ENCODE data around the gene CLCF1. TPM values are rescaled to one million over a fixed set of nuclear protein-coding genes. Genes with fewer than 3 reads are reported as not detected.
"Not testable (repeated sequence)": the region's sequence is repeated elsewhere in the genome, so short reads cannot be mapped to it uniquely, and the experiment has no call there.

CLCF1 gene
- polyA plus RNA-seq, 2 donors, result 1.4 to 2.2 TPM

- H3K4me3 ChIP-seq (ENCODE audit: low read depth in 1 of 2, low read length in 2 of 2), result peak overlapping the region in 1 of 2 donors; percentile 11
- no peaks in the 10 kb centered on the region for H3K9me3 ChIP-seq (ENCODE audit: control insufficient read depth in 2 of 2, insufficient read depth in 1 of 2, low read depth in 1 of 2, low read length in 1 of 2)
- peak overlapping the region in 1 of 2 donors; percentile 38 for H3K27ac ChIP-seq (ENCODE audit: low read depth in 2 of 2, low read length in 1 of 2)
- no peaks in the 10 kb centered on the region for H3K27me3 ChIP-seq (ENCODE audit: control insufficient read depth in 1 of 2, insufficient read depth in 2 of 2, low read length in 2 of 2)
- 56 to 61% methylated on average over 23 to 24 of the region's 24 CpGs for WGBS, 2 donors
- no peaks in the 10 kb centered on the region for H3K36me3 ChIP-seq (ENCODE audit: control insufficient read depth in 2 of 2, insufficient read depth in 2 of 2, low read length in 1 of 2)
- peaks cover 0 to 2% of the 10 kb centered on the region in 2 donors for H3K4me1 ChIP-seq (ENCODE audit: control insufficient read depth in 2 of 2, insufficient read depth in 2 of 2, low read length in 1 of 2)
These were observed 35.9 kb upstream of the CLCF1 start for GRCh38 chr11:67409261-67409666.

GRCh38 chr11:67408437-67409200, 35.2 kb upstream of the CLCF1 start:
- Histone ChIP-seq H3K27ac (ENCODE audit: low read depth in 2 of 2, low read length in 1 of 2) (peak overlapping the region; percentile 16 to 18), H3K27me3 (ENCODE audit: control insufficient read depth in 1 of 2, insufficient read depth in 2 of 2, low read length in 2 of 2) (no peaks in the 10 kb centered on the region)
- 58 to 66% methylated on average over 18 of the region's 18 CpGs for WGBS, 2 donors

GRCh38 chr11:67407688-67408163, 34.3 kb upstream of the CLCF1 start:
- Histone ChIP-seq H3K4me1 (ENCODE audit: control insufficient read depth in 2 of 2, insufficient read depth in 2 of 2, low read length in 1 of 2) (peaks cover 0 to 2% of the 10 kb centered on the region in 2 donors), H3K9me3 (ENCODE audit: control insufficient read depth in 2 of 2, insufficient read depth in 1 of 2, low read depth in 1 of 2, low read length in 1 of 2) (no peaks in the 10 kb centered on the region), H3K4me3 (ENCODE audit: low read depth in 1 of 2, low read length in 2 of 2) (no peak overlapping the region), H3K36me3 (ENCODE audit: control insufficient read depth in 2 of 2, insufficient read depth in 2 of 2, low read length in 1 of 2) (no peaks in the 10 kb centered on the region), H3K27me3 (ENCODE audit: control insufficient read depth in 1 of 2, insufficient read depth in 2 of 2, low read length in 2 of 2) (no peaks in the 10 kb centered on the region), H3K27ac (ENCODE audit: low read depth in 2 of 2, low read length in 1 of 2) (no peak overlapping the region)
- WGBS, 2 donors, result 55 to 62% methylated on average over 12 of the region's 12 CpGs

More at GRCh38 chr11:67408437-67409200, 35.2 kb upstream of the CLCF1 start:
- Histone ChIP-seq H3K4me3 (ENCODE audit: low read depth in 1 of 2, low read length in 2 of 2) (no peak overlapping the region), H3K4me1 (ENCODE audit: control insufficient read depth in 2 of 2, insufficient read depth in 2 of 2, low read length in 1 of 2) (peaks cover 0 to 2% of the 10 kb centered on the region in 2 donors), H3K9me3 (ENCODE audit: control insufficient read depth in 2 of 2, insufficient read depth in 1 of 2, low read depth in 1 of 2, low read length in 1 of 2) (no peaks in the 10 kb centered on the region), H3K36me3 (ENCODE audit: control insufficient read depth in 2 of 2, insufficient read depth in 2 of 2, low read length in 1 of 2) (no peaks in the 10 kb centered on the region)

GRCh38 chr11:67406969-67407687, 33.7 kb upstream of the CLCF1 start:
- H3K9me3 ChIP-seq (ENCODE audit: control insufficient read depth in 2 of 2, insufficient read depth in 1 of 2, low read depth in 1 of 2, low read length in 1 of 2), result no peaks in the 10 kb centered on the region
- no peaks in the 10 kb centered on the region for H3K36me3 ChIP-seq (ENCODE audit: control insufficient read depth in 2 of 2, insufficient read depth in 2 of 2, low read length in 1 of 2)
- no peak overlapping the region for H3K4me3 ChIP-seq (ENCODE audit: low read depth in 1 of 2, low read length in 2 of 2)
- 39% methylated on average over 12 of the region's 12 CpGs for WGBS, 2 donors
- H3K27me3 ChIP-seq (ENCODE audit: control insufficient read depth in 1 of 2, insufficient read depth in 2 of 2, low read length in 2 of 2), result no peaks in the 10 kb centered on the region
- H3K4me1 ChIP-seq (ENCODE audit: control insufficient read depth in 2 of 2, insufficient read depth in 2 of 2, low read length in 1 of 2), result peaks cover 0 to 2% of the 10 kb centered on the region in 2 donors
- no peak overlapping the region for H3K27ac ChIP-seq (ENCODE audit: low read depth in 2 of 2, low read length in 1 of 2)

- Histone ChIP-seq H3K36me3 (ENCODE audit: control insufficient read depth in 2 of 2, insufficient read depth in 2 of 2, low read length in 1 of 2) (no peaks in the 10 kb centered on the region), H3K27ac (ENCODE audit: low read depth in 2 of 2, low read length in 1 of 2) (no peak overlapping the region), H3K4me1 (ENCODE audit: control insufficient read depth in 2 of 2, insufficient read depth in 2 of 2, low read length in 1 of 2) (peaks cover 0 to 2% of the 10 kb centered on the region in 2 donors), H3K4me3 (ENCODE audit: low read depth in 1 of 2, low read length in 2 of 2) (no peak overlapping the region), H3K27me3 (ENCODE audit: control insufficient read depth in 1 of 2, insufficient read depth in 2 of 2, low read length in 2 of 2) (no peaks in the 10 kb centered on the region), H3K9me3 (ENCODE audit: control insufficient read depth in 2 of 2, insufficient read depth in 1 of 2, low read depth in 1 of 2, low read length in 1 of 2) (no peaks in the 10 kb centered on the region)
- WGBS, 2 donors, result 67 to 70% methylated on average over 14 to 18 of the region's 18 CpGs
These were observed 33.1 kb upstream of the CLCF1 start for GRCh38 chr11:67406420-67406968.

GRCh38 chr11:67405688-67406339, 32.4 kb upstream of the CLCF1 start:
- 82 to 88% methylated on average over 9 of the region's 9 CpGs for WGBS, 2 donors
- no peaks in the 10 kb centered on the region for H3K27me3 ChIP-seq (ENCODE audit: control insufficient read depth in 1 of 2, insufficient read depth in 2 of 2, low read length in 2 of 2)
- H3K9me3 ChIP-seq (ENCODE audit: control insufficient read depth in 2 of 2, insufficient read depth in 1 of 2, low read depth in 1 of 2, low read length in 1 of 2), result no peaks in the 10 kb centered on the region
- no peak overlapping the region for H3K4me3 ChIP-seq (ENCODE audit: low read depth in 1 of 2, low read length in 2 of 2)
- no peak overlapping the region for H3K27ac ChIP-seq (ENCODE audit: low read depth in 2 of 2, low read length in 1 of 2)
- peaks cover 0 to 2% of the 10 kb centered on the region in 2 donors for H3K4me1 ChIP-seq (ENCODE audit: control insufficient read depth in 2 of 2, insufficient read depth in 2 of 2, low read length in 1 of 2)
- H3K36me3 ChIP-seq (ENCODE audit: control insufficient read depth in 2 of 2, insufficient read depth in 2 of 2, low read length in 1 of 2), result no peaks in the 10 kb centered on the region

- Histone ChIP-seq H3K4me1 (ENCODE audit: control insufficient read depth in 2 of 2, insufficient read depth in 2 of 2, low read length in 1 of 2) (peaks cover 0 to 9% of the 10 kb centered on the region in 2 donors), H3K9me3 (ENCODE audit: control insufficient read depth in 2 of 2, insufficient read depth in 1 of 2, low read depth in 1 of 2, low read length in 1 of 2) (no peaks in the 10 kb centered on the region), H3K36me3 (ENCODE audit: control insufficient read depth in 2 of 2, insufficient read depth in 2 of 2, low read length in 1 of 2) (peaks cover 0 to 4% of the 10 kb centered on the region in 2 donors), H3K27me3 (ENCODE audit: control insufficient read depth in 1 of 2, insufficient read depth in 2 of 2, low read length in 2 of 2) (no peaks in the 10 kb centered on the region), H3K27ac (ENCODE audit: low read depth in 2 of 2, low read length in 1 of 2) (no peak overlapping the region), H3K4me3 (ENCODE audit: low read depth in 1 of 2, low read length in 2 of 2) (peak overlapping the region in 1 of 2 donors; percentile 28)
- 87 to 92% methylated on average over 6 of the region's 6 CpGs for WGBS, 2 donors
These were observed 31.8 kb upstream of the CLCF1 start for GRCh38 chr11:67405196-67405567.

GRCh38 chr11:67404515-67405195, 31.3 kb upstream of the CLCF1 start:
- H3K36me3 ChIP-seq (ENCODE audit: control insufficient read depth in 2 of 2, insufficient read depth in 2 of 2, low read length in 1 of 2), result peaks cover 0 to 4% of the 10 kb centered on the region in 2 donors
- H3K9me3 ChIP-seq (ENCODE audit: control insufficient read depth in 2 of 2, insufficient read depth in 1 of 2, low read depth in 1 of 2, low read length in 1 of 2), result no peaks in the 10 kb centered on the region
- 54 to 56% methylated on average over 12 to 13 of the region's 13 CpGs for WGBS, 2 donors
- H3K27me3 ChIP-seq (ENCODE audit: control insufficient read depth in 1 of 2, insufficient read depth in 2 of 2, low read length in 2 of 2), result no peaks in the 10 kb centered on the region
- peak overlapping the region in 1 of 2 donors; percentile 15 for H3K27ac ChIP-seq (ENCODE audit: low read depth in 2 of 2, low read length in 1 of 2)
- peaks cover 0 to 10% of the 10 kb centered on the region in 2 donors for H3K4me1 ChIP-seq (ENCODE audit: control insufficient read depth in 2 of 2, insufficient read depth in 2 of 2, low read length in 1 of 2)
- peak overlapping the region; percentile 28 to 39 for H3K4me3 ChIP-seq (ENCODE audit: low read depth in 1 of 2, low read length in 2 of 2)

GRCh38 chr11:67403085-67403484, 29.7 kb upstream of the CLCF1 start:
- H3K27me3 ChIP-seq (ENCODE audit: control insufficient read depth in 1 of 2, insufficient read depth in 2 of 2, low read length in 2 of 2); H3K4me3 ChIP-seq (ENCODE audit: low read depth in 1 of 2, low read length in 2 of 2); H3K27ac ChIP-seq (ENCODE audit: low read depth in 2 of 2, low read length in 1 of 2); H3K9me3 ChIP-seq (ENCODE audit: control insufficient read depth in 2 of 2, insufficient read depth in 1 of 2, low read depth in 1 of 2, low read length in 1 of 2): not testable (repeated sequence)
- Histone ChIP-seq H3K4me1 (ENCODE audit: control insufficient read depth in 2 of 2, insufficient read depth in 2 of 2, low read length in 1 of 2) (peaks cover 0 to 16% of the 10 kb centered on the region in 2 donors), H3K36me3 (ENCODE audit: control insufficient read depth in 2 of 2, insufficient read depth in 2 of 2, low read length in 1 of 2) (peaks cover 6 to 18% of the 10 kb centered on the region in 2 donors)
- WGBS, 2 donors, result 95 to 96% methylated on average over 9 of the region's 9 CpGs
